ENCODE data around the gene ASTN1.

ASTN1 gene

GRCh38 chr1:176993587-176993986, 170.9 kb downstream of the ASTN1 start:
- no peak for DNase-seq (ENCODE audit: low read depth, low spot score)

- DNase-seq (ENCODE audit: low read depth, low spot score): no peak
Observed at GRCh38 chr1:176989754-176990153, 174.8 kb downstream of the ASTN1 start.

- no peak for DNase-seq (ENCODE audit: low read depth, low spot score)
Observed at GRCh38 chr1:176989023-176989422, 175.5 kb downstream of the ASTN1 start.

GRCh38 chr1:176987016-176987415, 177.5 kb downstream of the ASTN1 start:
- no peak for DNase-seq (ENCODE audit: low read depth, low spot score)

- DNase-seq (ENCODE audit: low read depth, low spot score): no peak
Observed at GRCh38 chr1:176983731-176984130, 180.8 kb downstream of the ASTN1 start.

GRCh38 chr1:176976771-176977170, 187.7 kb downstream of the ASTN1 start:
- DNase-seq (ENCODE audit: low read depth, low spot score): no peak

GRCh38 chr1:176976225-176976624, 188.3 kb downstream of the ASTN1 start:
- DNase-seq (ENCODE audit: low read depth, low spot score): no peak

GRCh38 chr1:176964687-176965086, 199.8 kb downstream of the ASTN1 start:
- no peak for DNase-seq (ENCODE audit: low read depth, low spot score)

GRCh38 chr1:176963181-176963580, 201.3 kb downstream of the ASTN1 start:
- no peak for DNase-seq (ENCODE audit: low read depth, low spot score)

- no peak for DNase-seq (ENCODE audit: low read depth, low spot score)
Observed at GRCh38 chr1:176961678-176962077, 202.8 kb downstream of the ASTN1 start.

GRCh38 chr1:176959191-176959820, 205.2 kb downstream of the ASTN1 start:
- DNase-seq (ENCODE audit: low read depth, low spot score): no peak

GRCh38 chr1:176957603-176958002, 206.9 kb downstream of the ASTN1 start:
- DNase-seq (ENCODE audit: low read depth, low spot score): no peak

GRCh38 chr1:176954242-176954641, 210.3 kb downstream of the ASTN1 start:
- no peak for DNase-seq (ENCODE audit: low read depth, low spot score)

- no peak for DNase-seq (ENCODE audit: low read depth, low spot score)
Observed at GRCh38 chr1:176950736-176951324, 213.7 kb downstream of the ASTN1 start.

GRCh38 chr1:176949033-176949662, 215.4 kb downstream of the ASTN1 start:
- DNase-seq (ENCODE audit: low read depth, low spot score): no peak

GRCh38 chr1:176944606-176945005, 219.9 kb downstream of the ASTN1 start:
- DNase-seq (ENCODE audit: low read depth, low spot score): no peak

GRCh38 chr1:176943783-176944182, 220.7 kb downstream of the ASTN1 start:
- DNase-seq (ENCODE audit: low read depth, low spot score): no peak

GRCh38 chr1:176942346-176942745, 222.2 kb downstream of the ASTN1 start:
- DNase-seq (ENCODE audit: low read depth, low spot score): no peak

- DNase-seq (ENCODE audit: low read depth, low spot score): no peak
Observed at GRCh38 chr1:176939993-176940392, 224.5 kb downstream of the ASTN1 start.

- no peak for DNase-seq (ENCODE audit: low read depth, low spot score)
Observed at GRCh38 chr1:176938375-176938774, 226.1 kb downstream of the ASTN1 start.

GRCh38 chr1:176934370-176934769, 230.1 kb downstream of the ASTN1 start:
- no peak for DNase-seq (ENCODE audit: low read depth, low spot score)

GRCh38 chr1:176932114-176933104, 232.1 kb downstream of the ASTN1 start:
- no peak for DNase-seq (ENCODE audit: low read depth, low spot score)

Measured in brain pericyte (primary cell).